Mucosa of gallbladder (tissue), 1 donor: ENCODE results near the gene OR52J3. TPM values are rescaled to one million over a fixed set of nuclear protein-coding genes. Genes with fewer than 3 reads are reported as not detected.
A peak's percentile ranks its signal among the peaks of the same experiment; 100 is the strongest.
"Not testable (repeated sequence)": the region's sequence is repeated elsewhere in the genome, so short reads cannot be mapped to it uniquely, and the experiment has no call there.

Experiments used
- DNase-seq: peaks from one replicate; pipeline ENCODE4 v3.0.0-alpha.2; 2020; ENCODE audit warnings: low spot score
- total RNA-seq: library from RNA; stranded (reverse); gene quantifications from one replicate; pipeline ENCODE4 v1.2.1, GENCODE V29; 2021
- donor health status: DM: no; HTN: no; CAD: no.

Gene OR52J3
- not detected for total RNA-seq

- DNase-seq: no peak
Measured at GRCh38 chr11:5046226-5046625, at the start of gene OR52J3. OR52J3 (plus strand) TSS chr11:5046526; CDS start chr11:5046526, 0 bp downstream.

- peak; percentile 38 for DNase-seq
Measured at GRCh38 chr11:5004424-5005274, 41.7 kb upstream of the OR52J3 start.

GRCh38 chr11:5007561-5007960, 38.8 kb upstream of the OR52J3 start:
- no peak for DNase-seq

- DNase-seq: no peak
Measured at GRCh38 chr11:5011254-5011653, 35.1 kb upstream of the OR52J3 start.

- DNase-seq: no peak
Measured at GRCh38 chr11:5013012-5013411, 33.3 kb upstream of the OR52J3 start.

- no peak for DNase-seq
Measured at GRCh38 chr11:5021996-5022395, 24.3 kb upstream of the OR52J3 start.

- DNase-seq: no peak
Measured at GRCh38 chr11:5036669-5037068, 9.7 kb upstream of the OR52J3 start.

GRCh38 chr11:5037926-5038325, 8.4 kb upstream of the OR52J3 start:
- DNase-seq: no peak

- DNase-seq: no peak
Measured at GRCh38 chr11:5038341-5038740, 8.0 kb upstream of the OR52J3 start.

- no peak for DNase-seq
Measured at GRCh38 chr11:5040876-5041275, 5.5 kb upstream of the OR52J3 start.

GRCh38 chr11:5042091-5042490, 4.2 kb upstream of the OR52J3 start:
- DNase-seq: no peak

GRCh38 chr11:5043380-5043779, 2.9 kb upstream of the OR52J3 start:
- no peak for DNase-seq

- DNase-seq: no peak
Measured at GRCh38 chr11:5046754-5047330, 516 bp downstream of the OR52J3 start.

- DNase-seq: not testable (repeated sequence)
Measured at GRCh38 chr11:5058679-5059078, 12.4 kb downstream of the OR52J3 start.

GRCh38 chr11:5059391-5059790, 13.1 kb downstream of the OR52J3 start, which contains the start of gene OR52E2:
OR52E2 (minus strand) TSS chr11:5059627; CDS start chr11:5059627, 0 bp downstream.
- DNase-seq: no peak

GRCh38 chr11:5065027-5065426, 18.7 kb downstream of the OR52J3 start:
- DNase-seq: no peak

GRCh38 chr11:5069272-5069671, 22.9 kb downstream of the OR52J3 start, which contains the start of gene OR52E1:
OR52E1 (plus strand) TSS chr11:5069572.
- DNase-seq: no peak

- DNase-seq: no peak
Measured at GRCh38 chr11:5071799-5072198, 25.5 kb downstream of the OR52J3 start.

GRCh38 chr11:5081405-5081804, 35.1 kb downstream of the OR52J3 start:
- no peak for DNase-seq

GRCh38 chr11:5083602-5084001, 37.3 kb downstream of the OR52J3 start:
- no peak for DNase-seq

- no peak for DNase-seq
Measured at GRCh38 chr11:5088556-5088955, 42.2 kb downstream of the OR52J3 start.

GRCh38 chr11:5090668-5091067, 44.3 kb downstream of the OR52J3 start:
- DNase-seq: no peak
